Measurements from ENCODE around the gene KCP.

The KCP gene

GRCh38 chr7:128931190-128931798 lies 20.8 kb upstream of the KCP start:
- no peak for DNase-seq (ENCODE audit: extremely low spot score)
- TF ChIP-seq, protein P1, sequence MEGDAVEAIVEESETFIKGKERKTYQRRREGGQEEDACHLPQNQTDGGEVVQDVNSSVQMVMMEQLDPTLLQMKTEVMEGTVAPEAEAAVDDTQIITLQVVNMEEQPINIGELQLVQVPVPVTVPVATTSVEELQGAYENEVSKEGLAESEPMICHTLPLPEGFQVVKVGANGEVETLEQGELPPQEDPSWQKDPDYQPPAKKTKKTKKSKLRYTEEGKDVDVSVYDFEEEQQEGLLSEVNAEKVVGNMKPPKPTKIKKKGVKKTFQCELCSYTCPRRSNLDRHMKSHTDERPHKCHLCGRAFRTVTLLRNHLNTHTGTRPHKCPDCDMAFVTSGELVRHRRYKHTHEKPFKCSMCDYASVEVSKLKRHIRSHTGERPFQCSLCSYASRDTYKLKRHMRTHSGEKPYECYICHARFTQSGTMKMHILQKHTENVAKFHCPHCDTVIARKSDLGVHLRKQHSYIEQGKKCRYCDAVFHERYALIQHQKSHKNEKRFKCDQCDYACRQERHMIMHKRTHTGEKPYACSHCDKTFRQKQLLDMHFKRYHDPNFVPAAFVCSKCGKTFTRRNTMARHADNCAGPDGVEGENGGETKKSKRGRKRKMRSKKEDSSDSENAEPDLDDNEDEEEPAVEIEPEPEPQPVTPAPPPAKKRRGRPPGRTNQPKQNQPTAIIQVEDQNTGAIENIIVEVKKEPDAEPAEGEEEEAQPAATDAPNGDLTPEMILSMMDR (IDR thresholded peaks at IDR 0.05; ENCODE audit: control extremely low read depth, extremely low read depth, low read depth, missing control alignments) = no peak
- POLR2A ChIA-PET = no interaction called here
- CTCF ChIA-PET = interaction anchor here (0.7 to 1.2 kb wide), 3 partner anchors 8 to 160 kb away, joined by 3 read pairs; no protein-coding TSS in a partner anchor

GRCh38 chr7:128928882-128929788 lies 18.6 kb upstream of the KCP start:
- ChIA-PET CTCF (interaction anchor here (1.1 kb wide), 1 partner anchor 10 kb away, joined by 3 read pairs; no protein-coding TSS in a partner anchor), POLR2A (interaction anchor here (0.6 kb wide), 2 partner anchors 11 to 215 kb away, joined by 3 to 4 read pairs; no protein-coding TSS in a partner anchor)
- TF ChIP-seq, protein P1 (IDR thresholded peaks at IDR 0.05; ENCODE audit: control extremely low read depth, extremely low read depth, low read depth, missing control alignments) = no peak
- no peak for DNase-seq (ENCODE audit: extremely low spot score)

DNA sequence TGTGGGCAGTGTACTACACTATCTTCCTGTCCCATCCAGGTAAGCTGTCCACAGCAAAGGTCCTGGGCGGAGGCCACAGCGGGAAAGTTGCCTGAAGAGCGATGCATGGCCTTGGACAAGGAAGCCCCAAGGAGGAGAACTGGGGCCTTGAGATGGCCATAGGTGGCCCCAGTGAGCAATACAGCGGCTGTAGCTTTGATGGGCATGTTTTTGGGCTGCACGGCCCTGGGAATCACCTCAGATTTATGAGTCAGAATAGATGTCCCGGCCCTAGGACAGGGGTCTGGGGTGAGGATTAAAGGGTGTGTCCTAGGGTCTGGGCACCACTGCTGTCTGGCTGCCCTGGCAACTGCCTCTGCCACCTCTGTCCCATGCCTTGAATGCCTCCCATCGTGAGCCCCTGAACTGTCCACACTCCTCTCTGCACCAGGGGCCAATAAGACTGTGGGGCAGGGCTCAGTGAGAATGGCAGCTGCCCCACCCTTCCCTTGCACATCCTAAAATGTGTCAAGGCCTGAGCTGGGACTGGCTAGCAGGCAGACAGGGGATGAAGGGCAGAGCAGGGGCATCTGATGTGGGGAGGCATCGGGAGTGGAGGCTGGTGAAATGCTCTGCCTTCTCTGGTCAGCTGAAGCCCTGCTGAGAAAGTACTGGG lies 17.8 kb upstream of the KCP start:
- TF ChIP-seq, protein P1 (IDR thresholded peaks at IDR 0.05; ENCODE audit: control extremely low read depth, extremely low read depth, low read depth, missing control alignments) = no peak
- POLR2A ChIA-PET = no interaction called here
- DNase-seq (ENCODE audit: extremely low spot score) = no peak
- CTCF ChIA-PET = interaction anchor here (0.6 to 1.1 kb wide), 2 partner anchors 9 to 280 kb away, joined by 3 read pairs; no protein-coding TSS in a partner anchor

DNA sequence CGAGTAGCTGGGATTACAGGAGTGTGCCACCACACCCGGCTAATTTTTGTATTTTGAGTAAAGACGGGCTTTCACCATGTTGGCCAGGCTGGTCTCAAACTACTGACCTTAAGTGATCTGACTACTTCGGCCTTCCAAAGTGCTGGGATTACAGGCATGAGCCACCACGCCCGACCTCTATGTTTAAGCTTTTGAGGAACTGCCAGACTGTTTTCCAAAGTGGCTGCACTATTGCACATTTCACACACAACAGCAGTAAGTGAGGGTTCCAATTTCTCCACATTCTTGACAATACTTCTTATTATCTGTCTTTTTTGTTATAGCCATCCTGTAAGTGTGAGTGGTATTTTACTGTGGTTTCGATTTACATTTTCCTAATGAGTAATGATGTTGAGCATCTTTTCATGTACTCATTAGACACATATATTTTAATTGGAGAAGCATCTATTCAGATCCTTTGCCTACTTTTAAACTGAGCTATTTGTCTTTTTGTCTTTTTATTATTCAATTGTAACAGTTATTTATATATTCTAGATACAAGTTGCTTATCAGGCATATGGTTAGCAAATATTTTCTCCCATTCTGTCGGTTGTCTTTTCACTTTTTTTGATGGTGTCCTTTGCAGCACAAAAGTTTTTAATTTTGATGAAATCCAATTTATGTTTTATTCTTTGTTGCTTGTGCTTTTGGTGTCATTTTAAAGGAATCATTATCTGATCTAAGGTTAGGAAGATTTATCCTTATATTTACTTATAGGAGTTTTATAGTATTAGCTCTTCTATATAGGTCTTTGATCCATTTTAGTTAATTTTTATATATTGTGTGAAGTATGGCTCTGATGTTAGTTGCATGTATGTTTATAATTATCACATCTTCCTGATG lies 14.4 kb upstream of the KCP start:
- ChIA-PET POLR2A (no interaction called here), CTCF (interaction anchor here (1.1 to 1.4 kb wide), 4 partner anchors 10 to 166 kb away, joined by 3 to 7 read pairs (median 3); no protein-coding TSS in a partner anchor)
- TF ChIP-seq, protein P1 (IDR thresholded peaks at IDR 0.05; ENCODE audit: control extremely low read depth, extremely low read depth, low read depth, missing control alignments) = no peak

DNA sequence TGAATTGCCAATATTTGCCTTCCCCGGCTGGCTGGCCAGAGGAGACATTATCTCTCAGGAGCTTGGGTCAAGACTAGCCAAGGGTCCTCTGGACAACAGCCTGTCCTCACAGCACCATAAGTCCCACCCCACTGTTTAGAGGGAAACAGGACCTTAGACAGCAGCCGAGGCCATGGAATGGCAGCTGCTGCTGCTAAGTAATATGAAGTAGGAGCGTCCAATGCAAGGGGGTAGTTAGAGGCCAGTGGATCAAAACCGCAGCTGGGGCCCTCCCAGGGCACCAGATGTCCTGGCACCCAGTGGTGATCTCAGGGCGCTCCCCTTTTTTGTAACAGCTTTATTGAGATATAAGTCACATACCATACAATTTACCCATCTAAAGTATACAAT lies 12.9 kb upstream of the KCP start:
- CTCF ChIA-PET = interaction anchor here (0.8 to 1.9 kb wide), 6 partner anchors 8 to 202 kb away, joined by 3 to 5 read pairs (median 3); no protein-coding TSS in a partner anchor
- DNase-seq (ENCODE audit: extremely low spot score) = no peak
- TF ChIP-seq, protein P1 (IDR thresholded peaks at IDR 0.05; ENCODE audit: control extremely low read depth, extremely low read depth, low read depth, missing control alignments) = no peak
- POLR2A ChIA-PET = interaction anchor here (1.1 kb wide), 1 partner anchor 10 kb away, joined by 3 read pairs; no protein-coding TSS in a partner anchor

More for the DNA sequence above, 14.4 kb upstream of the KCP start:
- no peak for DNase-seq (ENCODE audit: extremely low spot score)

All from GM10248 (cell line).